Measurements from ENCODE around the gene SYT14.

DNA sequence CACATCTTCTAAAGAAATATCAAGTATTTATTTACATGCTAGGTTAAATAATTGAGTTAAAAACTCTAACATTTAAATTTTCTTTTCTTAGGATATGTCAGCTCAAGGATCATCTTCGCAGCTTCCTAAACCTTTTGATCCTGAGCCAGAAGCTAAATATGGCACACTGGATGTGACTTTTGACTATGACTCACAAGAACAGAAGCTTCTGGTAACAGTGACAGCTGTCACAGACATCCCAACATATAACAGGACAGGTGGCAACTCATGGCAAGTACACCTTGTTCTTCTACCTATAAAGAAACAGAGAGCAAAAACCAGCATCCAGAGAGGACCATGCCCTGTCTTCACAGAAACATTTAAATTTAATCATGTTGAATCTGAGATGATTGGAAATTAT, 161.9 kb downstream of the SYT14 start:
- TF ChIP-seq, protein P1, sequence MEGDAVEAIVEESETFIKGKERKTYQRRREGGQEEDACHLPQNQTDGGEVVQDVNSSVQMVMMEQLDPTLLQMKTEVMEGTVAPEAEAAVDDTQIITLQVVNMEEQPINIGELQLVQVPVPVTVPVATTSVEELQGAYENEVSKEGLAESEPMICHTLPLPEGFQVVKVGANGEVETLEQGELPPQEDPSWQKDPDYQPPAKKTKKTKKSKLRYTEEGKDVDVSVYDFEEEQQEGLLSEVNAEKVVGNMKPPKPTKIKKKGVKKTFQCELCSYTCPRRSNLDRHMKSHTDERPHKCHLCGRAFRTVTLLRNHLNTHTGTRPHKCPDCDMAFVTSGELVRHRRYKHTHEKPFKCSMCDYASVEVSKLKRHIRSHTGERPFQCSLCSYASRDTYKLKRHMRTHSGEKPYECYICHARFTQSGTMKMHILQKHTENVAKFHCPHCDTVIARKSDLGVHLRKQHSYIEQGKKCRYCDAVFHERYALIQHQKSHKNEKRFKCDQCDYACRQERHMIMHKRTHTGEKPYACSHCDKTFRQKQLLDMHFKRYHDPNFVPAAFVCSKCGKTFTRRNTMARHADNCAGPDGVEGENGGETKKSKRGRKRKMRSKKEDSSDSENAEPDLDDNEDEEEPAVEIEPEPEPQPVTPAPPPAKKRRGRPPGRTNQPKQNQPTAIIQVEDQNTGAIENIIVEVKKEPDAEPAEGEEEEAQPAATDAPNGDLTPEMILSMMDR (IDR thresholded peaks at IDR 0.05; ENCODE audit: insufficient read depth, low read length) = no peak
- TF ChIP-seq, protein P2, sequence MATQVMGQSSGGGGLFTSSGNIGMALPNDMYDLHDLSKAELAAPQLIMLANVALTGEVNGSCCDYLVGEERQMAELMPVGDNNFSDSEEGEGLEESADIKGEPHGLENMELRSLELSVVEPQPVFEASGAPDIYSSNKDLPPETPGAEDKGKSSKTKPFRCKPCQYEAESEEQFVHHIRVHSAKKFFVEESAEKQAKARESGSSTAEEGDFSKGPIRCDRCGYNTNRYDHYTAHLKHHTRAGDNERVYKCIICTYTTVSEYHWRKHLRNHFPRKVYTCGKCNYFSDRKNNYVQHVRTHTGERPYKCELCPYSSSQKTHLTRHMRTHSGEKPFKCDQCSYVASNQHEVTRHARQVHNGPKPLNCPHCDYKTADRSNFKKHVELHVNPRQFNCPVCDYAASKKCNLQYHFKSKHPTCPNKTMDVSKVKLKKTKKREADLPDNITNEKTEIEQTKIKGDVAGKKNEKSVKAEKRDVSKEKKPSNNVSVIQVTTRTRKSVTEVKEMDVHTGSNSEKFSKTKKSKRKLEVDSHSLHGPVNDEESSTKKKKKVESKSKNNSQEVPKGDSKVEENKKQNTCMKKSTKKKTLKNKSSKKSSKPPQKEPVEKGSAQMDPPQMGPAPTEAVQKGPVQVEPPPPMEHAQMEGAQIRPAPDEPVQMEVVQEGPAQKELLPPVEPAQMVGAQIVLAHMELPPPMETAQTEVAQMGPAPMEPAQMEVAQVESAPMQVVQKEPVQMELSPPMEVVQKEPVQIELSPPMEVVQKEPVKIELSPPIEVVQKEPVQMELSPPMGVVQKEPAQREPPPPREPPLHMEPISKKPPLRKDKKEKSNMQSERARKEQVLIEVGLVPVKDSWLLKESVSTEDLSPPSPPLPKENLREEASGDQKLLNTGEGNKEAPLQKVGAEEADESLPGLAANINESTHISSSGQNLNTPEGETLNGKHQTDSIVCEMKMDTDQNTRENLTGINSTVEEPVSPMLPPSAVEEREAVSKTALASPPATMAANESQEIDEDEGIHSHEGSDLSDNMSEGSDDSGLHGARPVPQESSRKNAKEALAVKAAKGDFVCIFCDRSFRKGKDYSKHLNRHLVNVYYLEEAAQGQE (IDR thresholded peaks at IDR 0.05; ENCODE audit: insufficient replicate concordance, low read depth) = no peak
- TF ChIP-seq POLR2AphosphoS5 (IDR thresholded peaks at IDR 0.05; ENCODE audit: low read depth) = no peak
- TF ChIP-seq GABPA (IDR thresholded peaks at IDR 0.05; ENCODE audit: low read depth) = no peak
- no peak for TF ChIP-seq SPI1 (IDR thresholded peaks at IDR 0.05; ENCODE audit: borderline replicate concordance, low read depth)

Data from HL-60 (cell line).